Measurements from ENCODE around the gene RPTOR.

The RPTOR gene

DNA sequence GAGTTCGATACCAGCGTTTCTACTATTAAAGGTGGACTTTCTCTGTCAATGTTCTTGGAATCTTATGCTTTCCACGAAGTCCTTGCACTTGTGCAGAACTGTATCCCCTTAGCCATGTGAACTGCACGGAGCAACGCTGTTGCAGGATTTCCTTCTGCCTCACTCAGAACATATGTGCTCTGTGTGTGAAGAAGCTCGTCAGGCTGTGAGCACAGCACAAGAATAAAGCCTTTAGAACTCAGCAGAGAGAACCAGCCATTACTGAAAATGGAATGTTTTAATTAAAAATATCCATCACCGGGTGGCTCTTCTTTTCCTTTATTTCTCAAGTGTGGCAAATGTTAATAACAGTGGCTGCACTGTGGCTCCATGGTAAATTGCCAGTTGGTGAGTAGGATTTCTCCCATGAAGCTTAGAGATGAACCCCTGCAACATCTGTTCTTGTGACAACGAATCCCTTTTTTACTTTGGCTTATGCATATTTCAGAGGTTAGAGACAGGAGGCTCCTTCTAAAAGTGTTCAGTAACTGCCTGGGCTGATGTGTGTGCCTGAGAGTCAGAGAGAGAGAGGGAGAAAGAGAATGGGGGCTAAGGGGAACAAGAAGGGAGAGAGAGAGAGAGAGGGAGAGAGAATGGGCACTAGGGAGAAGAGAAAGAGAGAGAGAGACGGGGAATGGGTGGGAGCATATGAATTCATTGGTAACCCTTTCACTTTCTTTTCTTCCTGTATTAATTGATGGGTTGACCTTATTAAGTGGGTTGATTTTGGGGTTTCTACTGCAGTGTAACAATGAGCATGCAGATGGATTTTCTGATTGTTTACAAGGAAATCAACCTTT is 50.0 kb downstream of the RPTOR start:
- no peak for DNase-seq

DNA sequence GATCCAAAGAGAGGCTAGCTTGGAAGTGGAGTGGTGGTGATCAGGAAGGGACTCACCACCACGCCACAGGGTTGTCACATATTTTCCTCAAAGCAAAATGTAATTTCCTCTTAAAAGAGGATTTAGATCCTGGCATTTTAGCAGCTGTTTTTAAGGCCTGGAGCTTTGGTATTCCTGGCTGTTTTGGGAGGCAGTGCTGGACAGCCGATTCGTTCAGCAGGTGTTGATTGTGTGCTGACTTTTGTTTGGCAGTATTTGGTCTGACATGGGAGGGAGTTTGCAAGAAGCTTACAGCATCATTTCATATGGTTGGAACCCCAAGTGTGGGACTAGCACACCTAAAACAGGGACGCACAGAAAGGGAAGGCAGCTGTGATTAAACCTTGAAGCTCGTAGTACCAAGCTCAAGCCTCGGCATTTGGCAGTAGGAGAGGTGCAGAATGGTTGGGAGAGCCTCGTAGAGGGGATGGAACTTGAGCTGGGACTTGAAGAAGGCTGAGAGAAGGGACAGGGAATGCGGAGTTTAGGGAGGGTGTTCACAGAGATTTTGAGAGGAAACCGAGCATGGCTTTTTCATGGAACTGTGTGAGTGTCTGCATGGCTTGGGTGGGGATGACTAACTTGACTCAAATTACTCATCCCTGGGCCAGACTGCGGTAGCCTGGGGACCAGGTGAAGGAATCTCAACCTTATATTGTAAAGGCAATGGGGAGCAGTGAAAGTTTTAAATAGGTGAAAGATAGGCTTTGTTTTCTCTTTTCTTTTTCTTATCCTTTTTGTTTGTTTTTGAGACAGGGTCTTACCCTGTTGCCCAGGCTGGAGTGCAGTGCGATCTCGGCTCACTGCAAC is 52.3 kb downstream of the RPTOR start:
- peak; percentile 5 for DNase-seq

DNA sequence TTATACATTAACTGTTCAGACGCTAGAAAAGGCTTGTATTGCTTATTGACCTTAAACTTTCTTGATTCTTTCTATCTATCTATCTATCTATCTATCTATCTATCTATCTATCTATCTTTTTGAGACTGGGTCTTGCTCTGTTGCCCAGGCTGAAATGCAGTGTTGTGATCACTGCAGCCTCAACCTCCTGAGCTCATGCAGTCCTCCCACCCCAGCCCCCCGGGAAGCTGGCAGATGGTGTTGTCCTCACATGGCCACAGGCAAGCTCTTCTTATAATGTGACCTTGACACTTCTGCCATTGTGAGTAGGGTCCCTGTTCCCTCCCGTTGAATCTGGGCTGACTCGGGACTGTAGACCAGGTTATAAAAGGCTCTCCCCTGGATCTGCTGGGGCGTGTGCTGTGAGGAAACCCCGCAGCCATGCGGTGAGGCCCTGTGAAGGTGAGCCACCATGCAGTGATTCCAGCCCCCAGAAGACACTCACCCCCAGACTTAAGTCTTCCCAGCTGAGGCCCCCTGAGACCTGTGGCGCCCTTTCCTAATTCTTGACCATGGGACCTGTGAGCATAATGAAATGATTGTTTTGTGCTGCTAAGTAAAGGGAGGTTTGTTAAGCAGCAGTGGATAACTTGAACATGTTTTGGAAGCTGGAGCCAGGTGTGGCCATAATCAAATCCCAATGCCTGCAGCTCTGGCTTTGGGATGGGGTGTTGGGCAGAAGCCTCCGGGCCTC is 54.3 kb downstream of the RPTOR start:
- no peak for DNase-seq

DNA sequence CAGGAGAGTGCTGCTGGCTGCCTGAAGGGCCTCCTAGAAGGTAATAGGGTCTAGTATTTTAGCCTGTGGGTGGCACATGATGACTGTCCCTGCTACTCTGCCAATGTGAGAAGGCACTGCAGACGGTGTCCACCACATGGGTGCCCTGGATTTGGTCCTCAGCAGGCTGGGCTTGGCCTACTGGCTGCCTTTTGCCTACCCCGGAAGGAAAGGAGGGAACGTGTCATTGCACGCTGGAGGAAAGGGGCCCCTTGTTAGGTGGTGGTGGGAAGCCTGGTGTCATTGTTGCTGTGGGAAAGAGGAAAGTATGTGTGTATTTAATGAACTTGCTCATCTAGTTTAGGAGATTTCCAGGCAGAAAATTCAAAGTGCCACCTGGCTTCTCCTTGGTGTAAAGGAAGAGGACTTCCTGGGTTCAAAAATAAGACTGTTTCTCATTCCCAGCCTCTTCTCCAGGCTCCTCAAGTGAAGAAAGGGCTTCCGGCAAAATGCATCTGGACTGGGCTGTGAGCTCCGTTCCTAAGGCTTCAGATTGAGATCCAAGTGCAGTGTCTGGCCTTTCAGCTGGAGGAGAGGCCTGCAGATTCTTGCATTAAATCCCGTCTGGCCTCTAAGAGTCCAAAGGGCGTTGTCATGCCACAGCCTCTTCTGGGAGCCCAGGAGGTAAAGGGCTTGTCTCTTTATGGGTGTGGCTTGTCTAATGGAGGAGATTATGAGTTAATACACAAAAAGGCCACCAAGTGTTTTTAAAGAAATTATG is 55.1 kb downstream of the RPTOR start:
- no peak for DNase-seq

DNA sequence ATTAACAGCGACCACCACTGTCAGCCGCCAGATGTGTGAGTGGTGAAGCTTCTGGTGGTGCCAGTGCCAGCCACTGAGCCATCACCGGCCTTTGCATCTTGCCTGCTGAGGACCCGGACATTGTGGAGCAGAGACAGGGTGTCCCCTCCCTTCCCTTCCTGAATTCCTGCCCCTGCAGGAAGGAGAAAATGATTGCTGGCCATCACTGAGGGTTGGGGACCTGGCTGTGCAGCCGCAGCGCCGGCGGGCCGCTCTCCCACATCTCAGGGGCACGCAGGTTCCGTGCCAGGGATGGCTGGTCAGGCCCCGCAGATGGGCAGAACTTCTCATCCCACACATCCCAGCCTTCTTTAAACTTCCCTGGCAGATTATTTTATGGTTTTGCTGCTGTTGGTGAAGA is 56.5 kb downstream of the RPTOR start:
- DNase-seq: no peak

DNA sequence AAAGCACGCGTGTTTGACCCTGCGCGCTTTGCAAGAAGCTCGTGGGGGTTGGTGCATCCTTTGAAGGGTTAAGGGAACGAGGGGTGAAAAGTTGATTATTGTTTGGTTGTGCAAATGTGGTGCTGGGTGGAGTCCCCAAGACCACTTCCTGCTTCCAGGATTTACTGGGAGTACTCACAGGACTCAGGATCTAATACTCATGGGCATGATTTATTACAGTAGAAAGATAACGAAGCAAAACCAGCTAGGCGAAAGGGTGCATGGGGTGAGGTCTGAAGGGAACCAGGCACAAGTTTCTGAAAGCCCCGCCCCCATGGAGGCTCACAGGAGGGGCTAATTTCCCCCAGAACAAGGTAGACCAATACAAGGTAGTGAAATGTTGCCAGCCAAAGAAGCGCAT is 58.8 kb downstream of the RPTOR start:
- no peak for DNase-seq

DNA sequence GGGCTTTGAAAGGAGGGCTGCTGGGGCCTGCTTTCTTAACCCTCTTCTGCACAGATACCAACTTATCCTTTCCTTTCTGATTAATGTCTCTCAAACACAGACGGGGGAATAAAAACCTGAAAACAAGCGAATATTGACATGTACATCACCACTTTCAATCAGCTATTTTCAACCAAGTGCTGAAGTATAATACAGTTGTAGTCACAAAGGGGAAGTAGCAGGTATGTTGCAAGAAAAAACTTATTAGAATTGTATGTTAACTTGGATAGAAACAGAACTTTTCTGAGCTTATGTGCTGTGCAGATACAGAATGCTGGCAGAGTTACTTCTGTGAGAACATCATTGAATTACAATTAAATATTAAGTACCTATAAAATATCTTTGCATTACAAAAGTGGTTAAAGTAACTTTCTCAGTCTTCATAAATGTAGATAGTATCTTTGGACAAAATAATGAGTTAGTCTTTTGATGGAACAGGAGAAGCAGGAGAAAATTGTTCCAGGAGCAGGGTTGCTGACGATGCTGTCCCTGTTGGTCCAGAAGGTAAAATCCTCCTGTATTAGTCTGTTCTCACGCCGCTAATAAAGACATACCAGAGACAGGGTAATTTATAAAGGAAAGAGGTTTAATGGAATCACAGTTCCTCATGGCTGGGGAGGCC is 59.5 kb downstream of the RPTOR start:
- no peak for DNase-seq

DNA sequence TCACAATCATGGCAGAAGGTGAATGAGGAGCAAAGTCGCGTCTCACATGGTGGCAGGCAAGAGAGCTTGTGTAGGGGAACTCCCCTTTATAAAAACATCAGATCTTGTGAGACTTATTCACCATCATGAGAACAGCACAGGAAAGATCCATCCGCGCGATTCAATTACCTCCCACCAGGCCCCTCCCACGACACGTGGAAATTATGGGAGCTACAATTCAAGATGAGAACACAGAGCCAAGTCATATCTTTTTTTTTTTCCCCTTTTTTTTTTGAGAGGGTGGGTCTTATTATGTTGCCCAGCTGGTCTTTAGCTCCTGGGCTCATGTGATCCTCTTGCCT is 60.0 kb downstream of the RPTOR start:
- no peak for DNase-seq

DNA sequence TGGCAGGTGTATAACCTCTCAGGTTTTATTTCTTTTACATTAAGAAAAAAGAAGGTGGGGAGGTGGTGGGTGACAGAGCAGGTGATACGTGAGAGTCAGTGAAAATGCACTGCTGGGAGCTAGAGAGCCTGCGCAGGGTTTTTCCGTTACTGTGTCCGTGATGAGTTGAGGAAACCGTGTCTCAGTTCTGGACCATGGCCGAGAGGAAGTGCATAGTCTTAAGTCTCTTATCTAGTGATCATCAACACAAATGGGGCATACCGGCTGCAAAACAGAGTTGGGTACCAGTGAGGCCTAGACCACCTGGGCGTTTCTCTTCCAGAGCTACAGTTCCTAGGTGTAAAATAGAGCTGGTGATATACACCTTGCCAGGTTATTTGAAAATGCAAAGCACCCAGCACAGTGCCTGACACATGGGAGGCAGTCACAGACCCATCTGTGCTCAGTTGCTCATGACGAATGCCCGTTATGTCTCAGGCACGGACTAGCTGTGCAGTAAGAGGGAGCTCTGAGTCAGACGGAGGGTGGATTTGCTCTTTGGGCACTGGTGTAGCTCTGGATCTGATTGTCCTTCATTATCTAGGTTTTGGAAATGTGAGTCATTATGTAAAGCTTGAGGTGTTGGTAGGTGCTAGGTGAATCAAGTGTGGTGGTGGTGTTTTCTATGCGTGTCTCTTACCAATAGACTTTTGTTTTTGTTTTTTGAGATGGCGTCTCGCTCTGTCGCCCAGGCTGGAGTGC is 60.9 kb downstream of the RPTOR start:
- no peak for DNase-seq

DNA sequence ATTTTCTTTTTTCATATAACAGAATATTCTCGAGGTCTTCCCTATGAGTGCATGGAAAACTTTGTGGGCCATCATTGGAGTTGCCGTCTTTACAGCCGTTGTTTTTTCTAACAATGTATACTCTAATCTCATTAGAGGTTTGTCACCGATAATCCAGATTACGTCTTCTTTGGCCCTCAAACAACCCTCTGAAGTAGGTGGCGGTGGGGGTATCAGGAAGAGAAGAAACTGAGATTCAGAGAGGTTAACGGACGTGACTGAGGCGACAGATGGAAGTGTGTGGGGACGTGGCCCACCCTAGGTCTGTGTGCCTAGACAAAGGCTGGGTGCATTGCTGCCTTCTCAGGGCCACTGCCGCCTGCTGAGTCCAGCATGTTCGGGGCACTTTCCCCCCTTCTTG is 63.7 kb downstream of the RPTOR start:
- DNase-seq: no peak

DNA sequence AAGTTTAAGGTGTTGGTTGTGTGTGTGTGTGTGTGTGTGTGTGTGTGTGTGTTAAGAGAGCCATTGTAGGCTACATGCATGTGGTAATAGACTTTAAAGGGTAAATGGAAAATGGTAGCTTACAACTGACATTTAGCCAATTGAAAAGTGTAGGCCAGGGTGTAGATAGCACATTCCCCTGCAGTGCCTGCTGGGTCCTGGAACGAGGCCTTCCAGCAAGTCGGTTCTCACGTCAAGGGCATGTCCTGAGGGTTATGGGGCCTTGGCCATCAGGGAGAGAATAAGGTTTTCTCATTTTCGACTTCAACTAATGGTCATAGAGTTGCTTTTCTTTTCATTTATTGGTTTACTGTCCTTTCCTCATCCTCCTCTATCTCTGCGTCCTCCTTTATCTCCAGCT is 65.1 kb downstream of the RPTOR start:
- no peak for DNase-seq

DNA sequence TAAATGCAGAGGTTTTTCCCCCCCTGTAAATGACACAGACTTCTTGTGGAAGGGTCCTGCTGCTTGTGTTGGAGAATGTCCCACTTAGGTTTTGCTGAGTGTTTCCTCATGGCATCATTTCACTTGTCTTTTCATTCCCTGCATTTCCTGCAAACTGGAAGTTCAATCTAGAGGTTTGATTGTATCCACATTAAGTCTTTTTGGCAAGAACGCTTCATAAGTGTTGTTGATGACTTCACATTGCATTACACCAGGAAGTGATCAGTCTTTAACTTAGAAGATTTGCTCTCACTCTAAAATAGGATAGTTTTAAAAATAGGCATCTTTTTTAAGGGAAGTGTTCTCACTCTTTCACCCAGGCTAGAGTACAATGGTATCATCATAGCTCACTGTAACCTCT is 67.2 kb downstream of the RPTOR start:
- no peak for DNase-seq

DNA sequence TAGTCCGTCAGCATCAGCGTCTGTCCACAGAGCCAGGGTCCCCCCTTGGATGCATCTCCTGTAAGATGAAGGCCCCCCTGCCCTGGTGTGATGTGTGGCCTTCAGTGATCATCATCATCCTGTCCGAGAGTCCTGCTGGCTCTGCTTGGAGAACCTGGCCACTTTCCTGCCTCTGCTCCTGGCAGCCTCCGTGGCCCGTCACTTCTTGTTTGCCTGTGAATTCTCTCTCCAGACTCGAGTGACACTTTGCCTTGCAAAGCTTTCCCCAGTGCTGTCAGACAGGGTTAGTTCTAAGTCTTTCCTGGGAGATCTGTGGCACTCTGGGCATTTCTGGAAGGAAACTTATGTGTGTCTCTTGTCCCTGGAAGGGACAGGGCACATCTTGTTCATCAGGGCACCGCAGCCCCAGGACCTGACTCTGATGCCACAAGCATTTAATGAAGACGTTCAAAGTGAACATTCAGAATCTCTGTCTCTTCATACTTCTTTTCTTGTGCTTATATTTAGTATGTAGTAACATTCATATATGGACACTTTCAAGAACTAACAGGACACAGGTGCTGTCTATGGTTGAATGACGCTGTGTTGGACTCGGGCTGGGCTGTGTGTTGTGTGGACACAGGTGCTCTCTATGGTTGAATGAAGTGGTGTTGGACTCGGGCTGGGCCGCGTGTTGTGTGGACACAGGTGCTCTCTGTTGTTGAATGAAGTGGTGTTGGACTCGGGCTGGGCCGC is 68.5 kb downstream of the RPTOR start:
- DNase-seq: no peak

DNA sequence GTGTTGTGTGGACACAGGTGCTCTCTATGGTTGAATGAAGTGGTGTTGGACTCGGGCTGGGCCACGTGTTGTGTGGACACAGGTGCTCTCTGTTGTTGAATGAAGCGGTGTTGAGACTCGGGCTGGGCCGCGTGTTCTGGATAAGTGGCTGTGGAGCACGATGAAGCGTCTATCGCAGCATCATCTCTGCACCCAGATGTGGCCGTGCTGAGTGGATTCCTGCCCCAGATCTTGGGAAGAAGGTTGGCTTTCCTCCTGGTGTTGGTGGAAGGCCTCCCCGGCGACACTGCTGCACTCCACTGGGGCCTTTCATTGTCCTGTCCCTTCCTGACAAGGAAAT is 69.1 kb downstream of the RPTOR start:
- no peak for DNase-seq

DNA sequence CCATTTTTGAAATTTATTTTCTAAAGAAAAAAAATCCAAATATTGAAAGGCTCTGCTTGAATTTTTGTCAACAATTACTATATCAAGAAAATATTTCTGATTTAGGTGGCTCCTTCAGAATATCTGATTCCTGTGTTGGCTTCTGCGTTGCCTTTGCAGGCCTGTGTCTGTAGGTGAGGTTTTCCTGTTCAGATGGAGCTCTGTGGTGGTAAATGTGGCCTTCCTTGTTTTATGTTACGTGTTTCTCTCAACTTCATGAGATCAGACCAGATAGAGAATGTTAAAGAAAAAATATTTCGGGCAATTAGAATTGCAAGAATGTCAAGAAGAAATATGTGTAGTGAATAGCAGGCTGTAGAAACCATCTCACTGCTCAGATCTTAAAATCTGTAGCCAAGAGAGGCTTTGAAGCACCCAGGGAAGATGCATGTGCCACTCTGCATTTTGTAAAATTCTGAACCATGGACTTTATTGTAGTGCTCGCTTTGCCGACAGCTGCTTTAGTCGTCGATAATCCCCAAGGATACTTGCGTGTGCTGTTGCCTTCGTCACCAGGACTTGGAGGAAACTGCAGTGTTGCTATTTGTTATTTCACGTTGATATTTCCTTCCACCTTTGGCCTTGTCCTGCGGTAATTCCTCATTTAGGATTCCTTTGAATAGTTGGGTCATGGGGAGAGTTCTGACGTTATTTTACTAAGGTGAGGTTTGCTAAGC is 69.9 kb downstream of the RPTOR start:
- DNase-seq: no peak

DNA sequence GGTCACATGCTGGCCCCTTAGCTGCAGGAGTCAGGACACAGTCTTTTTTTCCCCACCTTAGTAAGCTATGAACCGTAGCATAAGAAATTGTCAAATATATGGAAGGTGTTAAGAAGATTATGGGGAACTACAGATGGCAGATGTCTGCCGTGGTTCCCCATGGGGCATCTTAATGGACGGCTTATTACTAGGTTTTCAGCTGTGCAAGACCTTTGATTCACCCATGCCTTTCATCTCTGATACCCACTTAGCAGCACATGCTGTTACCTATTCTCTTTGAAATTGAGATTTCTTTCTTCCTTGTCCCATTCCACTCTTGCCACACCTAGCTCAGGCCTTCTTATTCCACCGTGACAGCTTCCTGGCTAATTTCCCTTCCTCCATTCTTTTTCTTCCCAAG is 70.7 kb downstream of the RPTOR start:
- no peak for DNase-seq

DNA sequence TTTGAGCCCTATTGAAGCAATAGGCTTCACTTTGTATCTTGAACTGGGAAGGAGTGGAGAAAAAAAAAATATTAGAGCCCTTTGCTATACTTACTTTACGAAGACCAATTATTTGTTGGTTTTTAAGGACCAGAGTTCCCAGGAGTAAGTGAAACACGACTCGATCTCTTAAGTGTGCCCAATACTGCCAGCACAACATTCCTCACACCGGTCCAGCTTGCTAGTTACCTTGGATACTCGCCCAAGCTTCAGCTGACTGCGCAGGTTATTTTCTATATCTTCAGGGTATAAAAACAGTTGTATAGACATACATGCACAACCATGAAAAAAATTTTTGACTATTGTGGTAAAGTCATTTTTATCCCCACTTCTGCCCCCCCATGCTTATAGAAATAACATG is 72.1 kb downstream of the RPTOR start:
- DNase-seq: no peak

DNA sequence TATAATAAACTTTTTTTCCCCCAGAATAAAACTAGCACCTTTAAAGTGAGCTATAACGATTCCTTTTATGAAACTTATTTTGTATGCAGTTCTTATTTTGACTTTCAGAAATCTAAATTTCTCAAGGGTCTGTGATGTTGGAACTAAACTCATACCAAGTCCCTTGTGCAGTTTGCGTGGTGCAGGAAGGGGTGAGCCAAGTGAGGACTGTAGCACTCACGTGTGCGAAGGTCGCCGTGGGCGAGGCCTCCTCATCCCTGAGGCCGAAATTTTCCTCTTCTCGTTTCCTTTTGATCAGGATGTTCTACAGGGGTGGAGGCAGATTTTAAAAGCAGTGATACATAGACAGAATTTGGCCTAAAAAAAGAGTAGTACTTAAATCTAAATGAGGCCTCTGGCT is 73.7 kb downstream of the RPTOR start:
- DNase-seq: no peak

DNA sequence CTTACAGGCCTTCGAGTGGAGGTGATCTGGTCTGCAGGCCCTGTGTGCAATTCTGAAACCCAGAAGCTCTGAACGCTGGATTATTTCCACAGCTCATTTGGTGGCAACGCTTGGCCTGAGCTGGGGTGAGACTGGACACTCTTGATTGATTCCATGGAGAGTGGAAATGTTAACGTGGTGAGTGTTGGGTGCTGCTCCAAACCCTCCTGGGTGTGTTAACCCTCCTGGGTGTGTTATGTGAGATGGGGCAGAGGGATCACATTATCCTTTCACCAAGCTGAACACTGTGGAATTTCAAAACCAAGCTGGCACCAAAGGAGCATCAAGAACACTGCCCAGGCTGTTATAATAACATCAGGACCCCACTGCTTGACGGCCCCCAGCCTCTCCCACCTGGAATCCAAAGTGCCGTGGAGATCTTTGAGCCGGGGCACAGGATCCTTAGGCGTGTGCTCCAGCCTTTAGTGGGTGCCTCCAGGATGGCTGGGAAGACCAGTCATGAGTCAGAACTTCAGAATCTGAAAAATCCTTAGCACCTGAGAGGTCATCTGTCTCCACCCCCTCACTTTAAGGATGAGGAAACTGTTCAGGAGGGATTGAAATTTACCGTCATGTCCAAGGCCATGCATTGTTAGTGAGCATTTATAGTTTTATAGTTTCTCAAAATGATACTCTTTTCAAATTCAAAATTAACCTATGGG is 75.0 kb downstream of the RPTOR start:
- DNase-seq: no peak
